IMR-90 (cell line): Measurements from ENCODE around the gene LAP3. TPM values are rescaled to one million over a fixed set of nuclear protein-coding genes. Genes with fewer than 3 reads are reported as not detected.

Experiments
- ATAC-seq: fragments of 200-7000 bp; cut with Tn5 transposase; 2 replicates; pipeline ENCODE4 v1.9.1; 2020; ENCODE audit warnings: low read depth, mild to moderate bottlenecking, moderate library complexity
- BruUV-seq: library from RNA; stranded (reverse); fragments of 400-500 nt; replicated peaks from 2 replicates; lab custom pipeline; 2021; lab: Mats Ljungman, UMichigan
- CTCF ChIA-PET: fragments of 300-600 bp; formaldehyde crosslinking; extraction: SDS; loops from one replicate; lab custom pipeline; 2021; ENCODE audit warnings: antibody characterized with exemption; lab: Yijun Ruan, JAX
- POLR2A ChIA-PET: fragments of 300-600 bp; sonication (Branson Sonifier 250); formaldehyde crosslinking; loops from one replicate; lab custom pipeline; 2022; ENCODE audit warnings: antibody characterized with exemption; ENCODE audit not compliant: unreplicated experiment; lab: Charles Lee
- DNase-seq: peaks from one replicate; pipeline ENCODE4 v3.0.0; 2013
- H2AFZ ChIP-seq: replicated peaks from 2 replicates; pipeline ENCODE3; 2013; ENCODE audit warnings: low read length, mild to moderate bottlenecking; ENCODE audit not compliant: poor library complexity
- H2AK5ac ChIP-seq: 2 replicates; pipeline ENCODE4 v1.6.1; 2013; ENCODE audit warnings: low read depth, low read length, inconsistent platforms
- H2AK9ac ChIP-seq: replicated peaks from 2 replicates; pipeline ENCODE3; 2013; ENCODE audit warnings: mild to moderate bottlenecking, low read depth, low read length, moderate library complexity; ENCODE audit not compliant: poor library complexity
- H2BK120ac ChIP-seq: 2 replicates; pipeline ENCODE4 v1.6.1; 2013; ENCODE audit warnings: low read depth, low read length, inconsistent platforms
- H2BK15ac ChIP-seq: 3 replicates; pipeline ENCODE4 v1.6.1; 2013; ENCODE audit warnings: low read depth, low read length, inconsistent platforms
- H2BK20ac ChIP-seq: 2 replicates; pipeline ENCODE4 v1.6.1; 2013; ENCODE audit warnings: low read depth, mild to moderate bottlenecking, inconsistent platforms, low read length, moderate library complexity
- H2BK5ac ChIP-seq: 2 replicates; pipeline ENCODE4 v1.6.1; 2013; ENCODE audit warnings: mild to moderate bottlenecking, low read depth, low read length, inconsistent platforms; ENCODE audit not compliant: poor library complexity, severe bottlenecking
- H3K14ac ChIP-seq: replicated peaks from 2 replicates; pipeline ENCODE4 v1.6.1; 2013; ENCODE audit warnings: low read depth, low read length, inconsistent platforms
- H3K18ac ChIP-seq: 2 replicates; pipeline ENCODE4 v1.6.1; 2013; ENCODE audit warnings: low read depth, low read length, control low read depth
- H3K23ac ChIP-seq: 2 replicates; pipeline ENCODE4 v1.6.1; 2013; ENCODE audit warnings: low read depth, low read length, inconsistent platforms
- H3K27ac ChIP-seq: 2 replicates; pipeline ENCODE4 v1.5.1; 2013; ENCODE audit warnings: mild to moderate bottlenecking, control low read depth, low read length; ENCODE audit not compliant: insufficient read depth
- H3K27me3 ChIP-seq: 2 replicates; pipeline ENCODE4 v1.6.1; 2013; ENCODE audit warnings: low read length; ENCODE audit not compliant: control insufficient read depth, insufficient read depth
- H3K36me3 ChIP-seq: 2 replicates; pipeline ENCODE4 v1.6.1; 2013; ENCODE audit warnings: low read length, mixed read lengths; ENCODE audit not compliant: control insufficient read depth, insufficient read depth
- H3K4ac ChIP-seq: 2 replicates; pipeline ENCODE4 v1.6.1; 2013; ENCODE audit warnings: low read depth, low read length, inconsistent platforms
- H3K4me1 ChIP-seq: 2 replicates; pipeline ENCODE4 v1.6.1; 2013; ENCODE audit warnings: low read length, mixed read lengths; ENCODE audit not compliant: control insufficient read depth, insufficient read depth
- H3K4me2 ChIP-seq: 2 replicates; pipeline ENCODE4 v1.6.1; 2013; ENCODE audit warnings: low read depth, mild to moderate bottlenecking, control low read depth, low read length, moderate library complexity
- H3K4me3 ChIP-seq: 2 replicates; pipeline ENCODE4 v1.5.1; 2013; ENCODE audit warnings: low read depth, mild to moderate bottlenecking, control low read depth, low read length, moderate library complexity; ENCODE audit not compliant: insufficient read depth
- H3K56ac ChIP-seq: 2 replicates; pipeline ENCODE4 v1.6.1; 2013; ENCODE audit warnings: low read length, inconsistent platforms; ENCODE audit not compliant: insufficient read depth; ENCODE audit errors: extremely low read depth
- H3K79me1 ChIP-seq, 2 experiments: 2 replicates each; pipeline ENCODE4 v1.6.1; 2013; ENCODE audit warnings: low read length in 2 of 2, inconsistent platforms in 1 of 2, low read depth in 1 of 2
- H3K9ac ChIP-seq: 2 replicates; pipeline ENCODE4 v1.6.1; 2013; ENCODE audit warnings: low read depth, low read length, control low read depth
- H3K9me1 ChIP-seq: 2 replicates; pipeline ENCODE4 v1.6.1; 2013; ENCODE audit warnings: low read length, inconsistent platforms; ENCODE audit not compliant: insufficient read depth
- H3K9me3 ChIP-seq: 2 replicates; pipeline ENCODE4 v1.6.1; 2013; ENCODE audit warnings: low read length; ENCODE audit not compliant: control insufficient read depth, insufficient read depth
- H4K20me1 ChIP-seq: 2 replicates; pipeline ENCODE4 v1.6.1; 2013; ENCODE audit warnings: low read length, inconsistent platforms; ENCODE audit not compliant: insufficient read depth
- H4K5ac ChIP-seq: 2 replicates; pipeline ENCODE4 v1.6.1; 2013; ENCODE audit warnings: mild to moderate bottlenecking, low read depth, low read length, control low read depth
- H4K8ac ChIP-seq, 2 experiments: 2 replicates each; pipeline ENCODE4 v1.6.1; 2013; ENCODE audit warnings: low read depth in 2 of 2, low read length in 2 of 2, control low read depth in 1 of 2, inconsistent platforms in 1 of 2
- H4K91ac ChIP-seq: 2 replicates; pipeline ENCODE4 v1.6.1; 2013; ENCODE audit warnings: low read depth, low read length, inconsistent platforms; ENCODE audit not compliant: insufficient read depth
- BHLHE40 ChIP-seq: fragments of 150-350 bp; IDR thresholded peaks from 2 replicates; pipeline ENCODE4 v1.6.1; 2016; ENCODE audit warnings: mild to moderate bottlenecking, low read depth, low read length
- CEBPB ChIP-seq: IDR thresholded peaks from 2 replicates; pipeline ENCODE4 v1.6.1; 2012; ENCODE audit warnings: low read depth, low read length, improper control_type of control experiment
- CHD1 ChIP-seq: IDR thresholded peaks from 2 replicates; pipeline ENCODE4 v1.6.1; 2012; ENCODE audit warnings: low read depth, low read length, improper control_type of control experiment
- ELK1 ChIP-seq: fragments of 150-350 bp; IDR thresholded peaks from 2 replicates; pipeline ENCODE4 v1.6.1; 2016; ENCODE audit warnings: low read depth, mild to moderate bottlenecking, low read length, moderate library complexity, borderline replicate concordance
- FOS ChIP-seq: fragments of 150-350 bp; IDR thresholded peaks from 2 replicates; pipeline ENCODE4 v1.6.1; 2016; ENCODE audit warnings: low read depth, low read length
- MAFK ChIP-seq: IDR thresholded peaks from 2 replicates; pipeline ENCODE4 v1.6.1; 2012; ENCODE audit warnings: low read depth, low read length, improper control_type of control experiment
- MAZ ChIP-seq: IDR thresholded peaks from 2 replicates; pipeline ENCODE4 v1.6.1; 2012; ENCODE audit warnings: low read depth, mild to moderate bottlenecking, low read length, improper control_type of control experiment, moderate library complexity, borderline replicate concordance
- MXI1 ChIP-seq: IDR thresholded peaks from 2 replicates; pipeline ENCODE4 v1.6.1; 2012; ENCODE audit warnings: low read depth, mild to moderate bottlenecking, low read length, moderate library complexity, borderline replicate concordance
- NFE2L2 ChIP-seq: fragments of 150-350 bp; IDR thresholded peaks from 2 replicates; pipeline ENCODE4 v1.6.1; 2016; ENCODE audit warnings: low read depth, mild to moderate bottlenecking, low read length
- POLR2A ChIP-seq: IDR thresholded peaks from 2 replicates; pipeline ENCODE4 v1.6.1; 2012; ENCODE audit warnings: mild to moderate bottlenecking, low read depth, low read length
- RAD21 ChIP-seq: IDR thresholded peaks from 2 replicates; pipeline ENCODE4 v1.6.1; 2012; ENCODE audit warnings: low read length, improper control_type of control experiment
- RCOR1 ChIP-seq: IDR thresholded peaks from 2 replicates; pipeline ENCODE4 v1.6.1; 2012; ENCODE audit warnings: mild to moderate bottlenecking, low read length, improper control_type of control experiment; ENCODE audit not compliant: insufficient replicate concordance
- RFX5 ChIP-seq: IDR thresholded peaks from 2 replicates; pipeline ENCODE4 v1.8.0; 2012; ENCODE audit warnings: low read depth, mild to moderate bottlenecking, low read length, moderate library complexity
- SMC3 ChIP-seq: fragments of 150-350 bp; IDR thresholded peaks from 2 replicates; pipeline ENCODE4 v1.6.1; 2016; ENCODE audit warnings: low read depth, mild to moderate bottlenecking, antibody characterized with exemption, low read length, moderate library complexity
- WGBS, 2 experiments: methylation state at CpG; one replicate each; pipeline versions ENCODE4 v1.1.5 to v1.1.7; 2013; ENCODE audit warnings: missing lambda C conversion rate in 2 of 2; ENCODE audit not compliant: insufficient read length in 1 of 2; ENCODE audit errors: extremely low coverage in 2 of 2; 5-methylcytosine and 5-hydroxymethylcytosine counted together
- dilution Hi-C: fragments of 300-500 bp; cut with HindIII; formaldehyde crosslinking; loops from one replicate; pipeline ENCODE4 v1.14.3; 2018; ENCODE audit warnings: low sequenced_read_pairs; ENCODE audit not compliant: unreplicated experiment
- in situ Hi-C: fragments of 300-500 bp; cut with MboI; formaldehyde crosslinking; loops from 3 replicates; pipeline ENCODE4 v1.14.3; 2019; ENCODE audit warnings: low sequenced_read_pairs, inconsistent platforms, mixed read lengths
- intact Hi-C: fragments of 100-400 bp; cut with micrococcal nuclease; formaldehyde crosslinking; loops from 2 replicates; pipeline ENCODE4 v1.10.0; 2022
- polyA plus RNA-seq, 3 experiments: library from polyadenylated mRNA; depleted of rRNA; stranded (reverse); fragments of >200 nt; gene quantifications; 2 replicates each; pipeline ENCODE4 v1.2.3, GENCODE V29; 2012; ENCODE audit warnings: low replicate concordance in 1 of 3
- total RNA-seq: library from RNA; depleted of rRNA; stranded (reverse); fragments of >200 nt; gene quantifications from 2 replicates; pipeline ENCODE4 v1.2.3, GENCODE V29; 2012

Gene LAP3
- total and polyA plus RNA-seq, 2 of the 4 experiments (the other 2 are of a cell fraction) = 57.9 to 91.6 TPM

- TF ChIP-seq MAZ = peak; percentile 31; the same call in 1 of the 2 replicates
- peak; percentile 97 for TF ChIP-seq CEBPB
- peak; percentile 88 for TF ChIP-seq POLR2A
- TF ChIP-seq NFE2L2 = no peak
- peak; percentile 96 for TF ChIP-seq BHLHE40
Observed at GRCh38 chr4:17614416-17615299, 37.7 kb downstream of the LAP3 start, which contains the start of gene MED28 (continued).

GRCh38 chr4:17616283-17616682, 39.3 kb downstream of the LAP3 start:
- no peak for DNase-seq
- Histone ChIP-seq H2BK20ac (no peak overlapping the region), H3K14ac (no peak overlapping the region), H4K8ac (no peak overlapping the region), H2AK9ac (no peak overlapping the region), H3K4me3 (no peak overlapping the region), H2BK15ac (no peak overlapping the region), H3K9ac (no peak overlapping the region), H3K9me3 (no peaks in the 10 kb centered on the region), H3K4ac (no peak overlapping the region), H3K23ac (no peak overlapping the region), H4K5ac (no peak overlapping the region), H2AK5ac (no peak overlapping the region), H4K20me1 (peaks cover 50% of the 10 kb centered on the region), H3K4me2 (peak overlapping the region; percentile 8; the same call in 1 of the 2 replicates), H3K4me1 (peaks cover 11% of the 10 kb centered on the region), H3K9me1 (peaks cover 12% of the 10 kb centered on the region), H3K27me3 (no peaks in the 10 kb centered on the region), H2BK120ac (no peak overlapping the region), H2BK5ac (no peak overlapping the region), H3K27ac (no peak overlapping the region), H3K79me1 (peaks cover 7 to 45% of the 10 kb centered on the region in 2 experiments; a peak in 3 of 4 replicates), H4K91ac (no peak overlapping the region), H2AFZ (no peak overlapping the region), H3K36me3 (peaks cover 27% of the 10 kb centered on the region), H3K56ac (no peak overlapping the region), H3K18ac (no peak overlapping the region)
- BruUV-seq = TSS peak; percentile 12
- WGBS, 2 experiments = 77% methylated on average over 4 of the region's 5 CpGs; no CpG with 5 or more reads in 1 of the 2 experiments
- intact Hi-C loops = no loop called here
- in situ Hi-C loops = loop anchor here (5.0 kb wide), 1 partner anchor 34 kb away; no protein-coding TSS in a partner anchor
- ChIA-PET CTCF (no interaction called here), POLR2A (no interaction called here)
- ATAC-seq = no peak
- dilution Hi-C loops = no loop called here
- TF ChIP-seq FOS (no peak), RCOR1 (no peak), NFE2L2 (no peak), POLR2A (no peak), MXI1 (no peak), RFX5 (no peak), CHD1 (no peak), BHLHE40 (no peak), MAFK (no peak), SMC3 (no peak), RAD21 (no peak), ELK1 (no peak)
